Heart left ventricle (tissue), 16 donors: Measurements from ENCODE around the gene PHF21A. TPM values are rescaled to one million over a fixed set of nuclear protein-coding genes. Genes with fewer than 3 reads are reported as not detected.

Experiments used
- ATAC-seq, 4 donors: fragments of 200-7000 bp; cut with Tn5 transposase; one replicate each; pipeline ENCODE4 v1.9.1; 2020 to 2022; ENCODE audit warnings: moderate library complexity in 4 of 4, mild to moderate bottlenecking in 3 of 4, moderate number of reproducible peaks in 1 of 4
- DNase-seq, 5 donors: peaks; one replicate each; pipeline ENCODE4 v3.0.0-alpha.2; 2020
- H3K27ac ChIP-seq, 12 donors: fragments of 200-600 bp; sonication (generic) in 4 of 12; one replicate each; pipeline versions ENCODE4 v1.5.0 to v1.8.0; 2016 to 2022; ENCODE audit warnings: mild to moderate bottlenecking in 2 of 12
- H3K27me3 ChIP-seq, 9 donors: fragments of 200-600 bp; sonication (generic) in 2 of 9; one replicate each; pipeline versions ENCODE4 v1.5.1 to v1.8.0; 2016 to 2022; ENCODE audit warnings: mild to moderate bottlenecking in 3 of 9
- H3K36me3 ChIP-seq, 9 donors: fragments of 200-600 bp; sonication (generic) in 2 of 9; one replicate each; pipeline versions ENCODE4 v1.5.0 to v1.8.0; 2018 to 2022; ENCODE audit warnings: mild to moderate bottlenecking in 2 of 9
- H3K4me1 ChIP-seq, 12 donors: fragments of 200-600 bp; sonication (generic) in 4 of 12; one replicate each; pipeline versions ENCODE4 v1.5.0 to v1.8.0; 2016 to 2022; ENCODE audit warnings: mild to moderate bottlenecking in 3 of 12
- H3K4me3 ChIP-seq, 12 donors: fragments of 200-600 bp; sonication (generic) in 4 of 12; one replicate each; pipeline versions ENCODE4 v1.5.0 to v1.8.0; 2017 to 2022; ENCODE audit warnings: mild to moderate bottlenecking in 9 of 12, moderate library complexity in 4 of 12
- H3K9me3 ChIP-seq, 12 donors: fragments of 200-600 bp; sonication (generic) in 4 of 12; one replicate each; pipeline versions ENCODE4 v1.5.0 to v1.8.0; 2016 to 2022; ENCODE audit warnings: mild to moderate bottlenecking in 1 of 12
- POLR2A ChIP-seq, 2 donors: fragments of 450-650 bp; IDR thresholded peaks; one replicate each; pipeline ENCODE4 v1.6.1; 2017; ENCODE audit warnings: antibody characterized with exemption in 2 of 2, mild to moderate bottlenecking in 2 of 2, moderate library complexity in 2 of 2
- WGBS, 4 donors: extraction: QIAGEN DNeasy Blood & Tissue Kit in 2 of 4; methylation state at CpG; one replicate each; pipeline versions ENCODE4 v1.1.5 to v1.1.7; 2013 to 2018; 5-methylcytosine and 5-hydroxymethylcytosine counted together
- intact Hi-C, 10 donors: fragments of 100-400 bp; cut with DNase I; formaldehyde crosslinking; loops; one replicate each; pipeline versions ENCODE4 v1.11.1 to v1.14.2; 2022
- polyA plus RNA-seq, 2 donors: library from polyadenylated mRNA; stranded (reverse); fragments of 200-250 nt; gene quantifications; one replicate each; pipeline ENCODE4 v1.2.3, GENCODE V29; 2013
- total RNA-seq, 9 donors: library from RNA; depleted of rRNA in 2 of 9; stranded (reverse); fragments of >200 nt in 2 of 9; fragmentation: NEBNext Ultra II Directional in 3 of 9; extraction: Animal tissue kit (Norgen Biotek cat#: 25700) in 3 of 9; gene quantifications; one replicate each; pipeline versions ENCODE4 v1.1.0 to v1.2.4, GENCODE V29; 2016 to 2023
- TF ChIP-seq, protein P1 (sequence below), 12 donors: fragments of 200-600 bp; sonication (generic) in 4 of 12; IDR thresholded peaks; one replicate each; pipeline versions ENCODE4 v1.5.0 to v1.8.0; 2018 to 2022; ENCODE audit warnings: antibody characterized with exemption in 12 of 12, mild to moderate bottlenecking in 5 of 12
- donor health status: ischemic (EF 13 %, LVEDD 7.1; RV severe dilation, severe dysfunction).
- donor health status: healthy with polysubstance abuse.
- donor health status: DM: no; HTN: yes; CAD: no.
- donor health status: DM: no; HTN: no; CAD: no.
- donor health status: ischemic (EF 25% LVEDD 6.9; RV normal size, moderate dysfunction).
- donor health status: ischemic (EF 25% LVEDD 5.7; RV mildly dilated, moderate dysfunction).
- donor health status: healthy.
- donor health status: DM: yes; HTN: yes; CAD: no.
- donor health status: ischemic (EF 35%, LVEDD 5.7; RV mildly dilated, moderate dysfunction).
- donor health status: nonischemic (EF 11% LVEDD 7.7; RV severe dilation, severe dysfunction).
- donor health status: DM: yes; HTN: yes; CAD: no.
- donor health status: PGD.
- donor health status: ischemic (EF 29% LVEDD 5.4; RV normal size, mild dysfunction).
- donor health status: nonischemic (EF 23%, LVEDD 6.1; RV moderate dilation, normal function).

Gene PHF21A
- total and polyA plus RNA-seq, 11 donors = 16.5 to 45.9 (median 36.1) TPM

DNA sequence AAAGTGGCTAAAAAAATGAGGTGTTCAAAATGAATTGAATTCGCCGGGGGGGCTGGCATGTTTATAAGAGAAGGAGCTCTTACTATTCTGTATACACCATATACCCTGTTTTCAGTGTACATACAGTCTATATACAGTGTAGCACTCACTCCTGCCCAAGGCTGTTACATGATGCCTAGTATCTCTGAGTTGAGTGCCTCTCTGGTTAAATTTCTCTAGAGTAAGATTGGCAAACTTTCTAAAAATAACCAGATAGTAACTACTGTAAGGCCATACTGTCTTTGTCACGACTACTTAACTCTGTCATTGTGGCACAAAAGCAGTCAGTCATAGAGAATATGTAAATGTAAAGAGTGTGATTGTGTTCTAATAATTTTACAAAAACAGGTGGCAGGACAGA is 58.1 kb downstream of the PHF21A start:
- Histone ChIP-seq H3K27ac (no peak overlapping the region), H3K36me3 (peaks cover 0 to 38% (median 17%) of the 10 kb centered on the region in 9 donors), H3K27me3 (no peaks in the 10 kb centered on the region), H3K4me3 (no peak overlapping the region), H3K4me1 (peaks cover 0 to 15% (median 1%) of the 10 kb centered on the region in 12 donors), H3K9me3 (no peaks in the 10 kb centered on the region)
- no peak for DNase-seq
- peak in 3 of 4 donors; percentile 60 to 67 (median 60) for ATAC-seq
- intact Hi-C loops = loop anchor here in 1 of 10 donors (10.0 kb wide), 1 partner anchor 52 kb away; no protein-coding TSS in a partner anchor
- TF ChIP-seq, protein P1, sequence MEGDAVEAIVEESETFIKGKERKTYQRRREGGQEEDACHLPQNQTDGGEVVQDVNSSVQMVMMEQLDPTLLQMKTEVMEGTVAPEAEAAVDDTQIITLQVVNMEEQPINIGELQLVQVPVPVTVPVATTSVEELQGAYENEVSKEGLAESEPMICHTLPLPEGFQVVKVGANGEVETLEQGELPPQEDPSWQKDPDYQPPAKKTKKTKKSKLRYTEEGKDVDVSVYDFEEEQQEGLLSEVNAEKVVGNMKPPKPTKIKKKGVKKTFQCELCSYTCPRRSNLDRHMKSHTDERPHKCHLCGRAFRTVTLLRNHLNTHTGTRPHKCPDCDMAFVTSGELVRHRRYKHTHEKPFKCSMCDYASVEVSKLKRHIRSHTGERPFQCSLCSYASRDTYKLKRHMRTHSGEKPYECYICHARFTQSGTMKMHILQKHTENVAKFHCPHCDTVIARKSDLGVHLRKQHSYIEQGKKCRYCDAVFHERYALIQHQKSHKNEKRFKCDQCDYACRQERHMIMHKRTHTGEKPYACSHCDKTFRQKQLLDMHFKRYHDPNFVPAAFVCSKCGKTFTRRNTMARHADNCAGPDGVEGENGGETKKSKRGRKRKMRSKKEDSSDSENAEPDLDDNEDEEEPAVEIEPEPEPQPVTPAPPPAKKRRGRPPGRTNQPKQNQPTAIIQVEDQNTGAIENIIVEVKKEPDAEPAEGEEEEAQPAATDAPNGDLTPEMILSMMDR (IDR thresholded peaks at IDR 0.05) = no peak
- no peak for TF ChIP-seq POLR2A (IDR thresholded peaks at IDR 0.05)
- WGBS, 4 donors = 66 to 78% (median 72%) methylated on average over 3 of the region's 3 CpGs

GRCh38 chr11:46060013-46060412 is 61.2 kb downstream of the PHF21A start:
- Histone ChIP-seq H3K4me1 (peaks cover 0 to 15% (median 0%) of the 10 kb centered on the region in 12 donors), H3K27me3 (no peaks in the 10 kb centered on the region), H3K36me3 (peaks cover 0 to 11% (median 0%) of the 10 kb centered on the region in 9 donors), H3K4me3 (no peak overlapping the region), H3K27ac (no peak overlapping the region), H3K9me3 (no peaks in the 10 kb centered on the region)
- no peak for ATAC-seq
- intact Hi-C loops = loop anchor here in 1 of 10 donors (10.0 kb wide), 1 partner anchor 55 kb away; no protein-coding TSS in a partner anchor
- no peak for DNase-seq
- no peak for TF ChIP-seq POLR2A (IDR thresholded peaks at IDR 0.05)
- TF ChIP-seq, protein P1 (IDR thresholded peaks at IDR 0.05) = no peak
- 98 to 100% (median 98%) methylated on average over 2 of the region's 2 CpGs for WGBS, 4 donors

GRCh38 chr11:46057489-46057888 is 63.8 kb downstream of the PHF21A start:
- 86 to 92% (median 91%) methylated on average over 2 of the region's 2 CpGs for WGBS, 4 donors
- ATAC-seq = no peak
- Histone ChIP-seq H3K4me1 (peaks cover 0 to 7% (median 0%) of the 10 kb centered on the region in 12 donors), H3K27ac (no peak overlapping the region), H3K9me3 (no peaks in the 10 kb centered on the region), H3K4me3 (no peak overlapping the region), H3K27me3 (no peaks in the 10 kb centered on the region), H3K36me3 (peaks cover 0 to 13% (median 4%) of the 10 kb centered on the region in 9 donors)
- intact Hi-C loops = no loop called here
- TF ChIP-seq POLR2A (IDR thresholded peaks at IDR 0.05) = no peak
- TF ChIP-seq, protein P1 (IDR thresholded peaks at IDR 0.05) = no peak
- no peak for DNase-seq

- H3K4me1 ChIP-seq = peaks cover 2 to 24% (median 13%) of the 10 kb centered on the region in 12 donors
- no peak overlapping the region for H3K4me3 ChIP-seq
- ATAC-seq (peak in 1 of 4 donors; percentile 26), DNase-seq (no peak)
- peaks cover 0 to 12% (median 4%) of the 10 kb centered on the region in 9 donors for H3K36me3 ChIP-seq
- no peaks in the 10 kb centered on the region for H3K9me3 ChIP-seq
- TF ChIP-seq, protein P1 (IDR thresholded peaks at IDR 0.05) = no peak
- TF ChIP-seq POLR2A (IDR thresholded peaks at IDR 0.05) = no peak
- no peaks in the 10 kb centered on the region for H3K27me3 ChIP-seq
- no peak overlapping the region for H3K27ac ChIP-seq
- WGBS, 4 donors = 0 to 92% (median 87%) methylated on average over 1 of the region's 1 CpG
- intact Hi-C loops = no loop called here
Observed at GRCh38 chr11:46055371-46055770, 65.9 kb downstream of the PHF21A start.
